ENCODE results near the gene TUBA3C. TPM values are rescaled to one million over a fixed set of nuclear protein-coding genes. Genes with fewer than 3 reads are reported as not detected.

Gene TUBA3C
- total RNA-seq (ENCODE audit: low replicate concordance) = not detected in 2 replicates

GRCh38 chr13:19181621-19182485 is at the start of gene TUBA3C:
Gene TUBA3C, minus strand, starts transcription at chr13:19181824. Its CDS starts 77 bp downstream, at chr13:19181747.

Measured in smooth muscle cell of the coronary artery (primary cell).